SH-SY5Y (cell line): Measurements from ENCODE around the gene NNMT.

Experiments used
- GATA2 ChIP-seq: IDR thresholded peaks from 2 replicates; pipeline ENCODE4 v1.6.1; 2011; ENCODE audit warnings: mild to moderate bottlenecking, low read depth, low read length
- GATA3 ChIP-seq: IDR thresholded peaks from 2 replicates; pipeline ENCODE4 v1.6.1; 2011; ENCODE audit warnings: low read depth, mild to moderate bottlenecking, low read length, moderate library complexity

NNMT gene

DNA sequence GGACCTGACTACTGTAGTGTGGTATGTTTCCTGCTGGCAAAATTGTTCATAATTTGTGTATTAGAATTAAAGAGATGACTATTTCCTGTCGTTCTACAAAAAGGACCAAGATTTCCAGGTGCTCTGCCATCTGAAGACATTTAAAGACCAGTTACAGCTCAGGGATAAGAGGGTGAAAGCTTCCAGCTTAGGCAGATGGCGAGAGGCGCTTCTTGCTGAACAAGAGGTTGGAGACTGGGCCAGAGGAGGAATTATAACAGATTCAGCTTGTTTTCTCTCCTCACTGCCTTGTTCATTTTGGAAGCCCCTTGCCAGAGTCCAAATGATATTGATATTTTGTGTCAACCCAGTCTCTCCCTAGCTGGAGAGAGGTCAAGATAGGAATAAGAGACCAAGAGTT is 23.1 kb upstream of the NNMT start:
- no peak for TF ChIP-seq GATA2
- no peak for TF ChIP-seq GATA3

DNA sequence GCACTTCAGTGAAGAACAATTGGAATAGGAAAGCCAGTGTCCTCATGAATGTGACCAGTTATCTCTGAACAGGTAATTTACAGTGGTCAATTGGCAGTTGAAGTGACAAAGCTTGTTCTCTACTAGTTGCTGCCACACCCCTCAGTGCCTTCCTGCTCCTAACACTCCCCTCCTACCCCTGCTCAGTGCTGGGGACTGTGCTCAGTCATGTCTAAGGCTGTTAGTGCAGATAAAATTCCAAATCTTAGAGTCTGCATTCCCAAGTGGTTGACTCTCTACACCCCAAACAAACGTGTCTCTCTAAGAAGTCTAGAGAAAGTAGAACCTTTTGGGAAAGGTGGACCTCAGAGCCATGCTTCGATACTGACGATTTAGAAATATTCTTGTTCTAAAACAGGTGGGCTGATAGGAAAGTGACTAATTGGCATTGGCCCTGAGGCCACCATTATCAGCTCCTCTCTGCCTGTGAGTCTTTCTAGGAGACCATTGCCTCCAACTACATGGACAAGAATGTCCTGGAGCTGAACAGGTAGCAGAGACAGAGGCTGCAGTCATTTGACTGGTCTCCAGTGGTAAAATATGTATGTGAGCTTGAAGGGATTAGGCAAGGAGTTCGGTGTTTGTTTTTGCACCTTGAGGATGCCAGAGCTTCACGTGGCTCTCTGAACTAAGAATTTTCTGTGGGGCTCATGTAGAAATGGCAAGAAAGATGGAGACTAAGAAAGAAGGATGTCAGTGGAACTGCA is 22.1 kb upstream of the NNMT start:
- TF ChIP-seq GATA2 (no peak), GATA3 (no peak)

DNA sequence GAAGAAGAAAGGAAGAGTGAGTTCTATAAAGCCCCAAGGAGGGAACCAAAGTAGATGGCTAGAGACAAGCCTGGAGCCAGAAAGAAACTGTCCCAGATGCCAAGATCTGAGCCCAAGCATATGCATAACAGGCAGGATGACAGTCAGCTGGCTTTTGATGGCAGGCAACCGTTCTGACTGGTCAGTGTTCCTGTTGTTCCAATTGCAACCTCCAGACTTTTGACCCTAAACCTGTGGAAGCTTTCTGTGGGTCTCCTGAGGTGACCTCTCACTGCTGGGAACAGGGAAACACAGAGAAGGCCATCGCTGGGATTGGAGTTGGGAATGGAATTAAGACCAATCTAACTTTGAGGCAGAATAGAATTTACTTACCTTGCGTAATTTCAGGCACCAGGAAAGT is 21.6 kb upstream of the NNMT start:
- no peak for TF ChIP-seq GATA2
- no peak for TF ChIP-seq GATA3

DNA sequence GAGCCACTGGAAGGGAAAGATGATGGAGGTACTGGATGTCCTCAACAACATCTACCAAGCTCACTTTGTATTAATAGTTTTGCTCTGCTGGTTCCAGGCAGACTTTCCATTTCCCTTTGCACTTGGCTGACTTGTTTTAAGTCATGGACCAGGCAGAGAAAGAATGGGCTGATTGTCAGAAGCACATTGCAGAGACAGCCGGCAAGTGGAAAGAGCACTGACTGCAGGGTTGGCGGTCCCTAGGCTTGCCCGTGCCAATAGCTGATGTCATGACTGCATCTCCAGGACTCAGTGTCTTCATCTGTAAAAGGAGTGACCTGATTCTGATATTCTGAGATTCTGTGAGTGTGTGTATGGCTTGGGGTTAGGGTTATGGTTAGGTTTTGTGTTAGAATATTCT is 20.9 kb upstream of the NNMT start:
- TF ChIP-seq GATA3 (no peak), GATA2 (no peak)

DNA sequence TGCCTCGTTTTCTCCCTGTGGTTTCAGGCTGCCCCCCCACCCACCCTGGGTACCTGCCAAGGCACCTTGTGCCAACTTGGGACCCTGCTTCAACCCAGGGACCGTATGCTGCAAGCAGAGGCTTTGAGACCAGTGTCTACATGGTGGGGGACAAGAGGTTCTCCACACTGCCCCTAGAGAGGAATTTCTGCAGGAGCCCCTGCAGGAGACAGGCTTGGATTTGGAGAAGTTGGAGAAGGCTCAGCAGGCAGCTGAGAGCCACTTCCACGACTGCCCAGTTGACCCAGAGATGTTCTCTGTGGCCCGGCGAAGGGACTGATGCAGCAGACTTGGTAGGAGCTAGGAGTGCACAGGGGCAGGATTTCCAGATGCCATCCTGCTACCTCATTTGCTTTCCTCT is 20.1 kb upstream of the NNMT start:
- TF ChIP-seq GATA3 (no peak), GATA2 (no peak)

DNA sequence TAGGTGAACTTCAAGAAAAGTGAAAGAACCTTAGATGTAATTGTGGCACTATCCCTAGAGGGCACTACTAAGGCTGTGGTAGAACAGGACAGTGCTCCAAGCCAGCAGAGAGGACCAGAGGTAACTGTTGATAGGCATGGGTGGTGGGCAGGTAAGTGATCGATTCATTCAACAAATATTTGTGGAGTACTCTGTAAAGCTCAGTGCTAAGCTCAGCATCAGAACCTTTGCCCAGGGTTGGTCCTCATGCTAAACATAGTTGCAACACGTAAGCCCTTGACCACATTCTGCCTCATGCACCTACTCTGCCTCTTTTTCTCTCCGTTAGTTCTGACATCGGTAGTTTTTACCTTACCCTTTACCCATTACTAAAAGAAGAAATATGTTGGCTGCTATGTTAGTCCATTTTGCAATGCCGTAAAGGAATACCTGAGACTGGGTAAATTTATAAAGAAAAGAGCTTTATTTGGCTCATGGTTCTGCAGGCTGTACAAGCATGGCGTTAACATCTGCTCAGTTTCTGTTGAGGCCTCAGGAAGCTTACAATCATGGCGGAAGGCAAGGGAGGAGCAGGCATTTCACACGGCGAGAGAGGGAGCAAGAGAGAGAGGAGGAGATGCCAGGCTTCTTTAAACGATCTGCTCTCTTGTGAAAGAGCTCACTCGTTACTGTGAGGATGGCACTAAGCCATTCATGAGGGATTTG is 18.4 kb upstream of the NNMT start:
- no peak for TF ChIP-seq GATA2
- TF ChIP-seq GATA3, result no peak

DNA sequence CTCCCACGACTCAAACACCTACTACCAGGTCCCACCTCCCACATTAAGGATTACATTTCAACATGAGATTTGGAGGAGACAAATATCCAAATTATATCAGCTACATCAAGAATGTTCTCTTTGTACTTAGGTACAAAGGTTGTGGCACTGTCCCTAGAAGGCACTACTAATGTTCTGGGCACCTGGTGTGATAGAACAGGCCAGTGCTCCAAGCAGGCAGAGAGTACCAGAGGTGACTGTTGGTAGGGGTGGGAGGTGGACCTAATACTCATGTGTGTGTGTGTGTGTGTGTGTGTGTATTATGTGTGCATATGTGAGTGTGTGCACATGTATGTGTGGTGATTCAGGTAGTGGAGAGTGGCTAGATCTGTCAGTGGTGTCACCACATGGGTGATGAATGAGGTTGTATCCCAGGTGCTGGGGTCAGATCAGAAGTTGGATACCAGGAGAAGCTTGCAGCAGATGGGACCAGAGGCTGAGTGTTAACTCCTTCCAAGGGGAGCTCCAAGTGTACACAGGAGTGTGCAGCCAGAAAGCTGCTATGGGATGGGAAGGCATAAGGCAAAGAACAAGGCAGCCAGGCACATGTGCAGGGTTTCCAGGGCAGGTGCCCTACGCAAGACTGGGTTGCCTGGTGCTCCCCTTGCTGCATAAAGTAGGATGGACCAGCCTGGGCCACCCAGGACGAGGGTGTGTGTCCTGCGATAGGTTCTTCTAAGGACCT is 17.7 kb upstream of the NNMT start:
- TF ChIP-seq GATA3, result no peak
- TF ChIP-seq GATA2, result no peak

DNA sequence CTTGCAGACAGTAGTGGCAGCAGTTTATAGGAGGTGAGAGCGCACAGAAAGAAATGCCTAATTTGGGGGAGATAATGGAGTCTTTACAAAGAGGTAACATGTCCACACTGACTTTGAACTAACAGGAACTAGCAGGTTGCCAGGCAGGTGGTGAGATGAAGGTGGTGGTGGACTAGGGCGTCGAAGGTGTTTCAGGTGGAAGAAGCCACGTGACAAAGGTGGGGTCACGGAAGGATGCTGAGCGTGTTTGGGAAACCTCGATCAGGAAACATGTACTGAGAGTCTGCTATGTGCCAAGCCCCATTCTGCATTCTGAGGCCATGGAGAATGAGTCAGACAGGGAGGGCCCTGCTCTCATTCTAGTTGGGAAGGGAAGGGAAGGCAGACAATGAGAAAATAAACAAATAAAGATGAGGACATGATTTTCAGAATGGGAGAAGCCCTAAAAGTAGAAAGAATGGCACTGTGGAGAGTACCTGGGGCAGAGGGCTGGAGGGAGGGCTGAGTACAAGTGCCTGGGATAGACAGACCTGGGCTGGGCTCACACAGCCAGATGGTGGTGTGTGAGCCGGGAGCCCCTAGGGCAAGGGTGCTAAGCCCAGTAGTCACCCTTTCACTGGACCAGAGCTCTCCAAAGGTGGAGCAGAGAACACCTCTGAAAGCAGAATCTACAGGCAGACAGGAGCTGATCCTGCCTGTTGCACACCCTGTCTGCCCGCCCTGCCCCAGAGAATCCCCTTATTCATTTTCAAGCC is 16.2 kb upstream of the NNMT start:
- TF ChIP-seq GATA3 (no peak), GATA2 (no peak)

DNA sequence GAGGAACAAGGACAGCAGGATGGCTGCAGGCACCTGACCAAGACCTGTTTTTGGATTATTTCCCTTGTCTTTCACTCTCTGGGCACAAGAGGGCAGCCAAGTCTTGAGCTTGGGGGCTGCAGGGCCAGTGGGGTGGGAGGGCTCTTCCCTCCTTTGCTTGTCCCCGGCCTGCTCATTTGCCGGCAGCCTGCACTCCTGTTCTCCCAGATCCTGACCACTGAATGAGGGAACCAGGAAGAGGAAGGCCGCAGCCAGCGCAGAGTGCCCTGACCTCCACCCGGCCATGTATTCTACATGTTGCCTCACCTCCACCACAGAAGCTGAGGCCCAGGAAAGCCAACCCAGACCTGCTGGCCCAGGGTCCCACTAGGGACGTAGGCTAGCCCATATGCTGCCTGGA is 15.5 kb upstream of the NNMT start:
- TF ChIP-seq GATA3 (no peak), GATA2 (no peak)

DNA sequence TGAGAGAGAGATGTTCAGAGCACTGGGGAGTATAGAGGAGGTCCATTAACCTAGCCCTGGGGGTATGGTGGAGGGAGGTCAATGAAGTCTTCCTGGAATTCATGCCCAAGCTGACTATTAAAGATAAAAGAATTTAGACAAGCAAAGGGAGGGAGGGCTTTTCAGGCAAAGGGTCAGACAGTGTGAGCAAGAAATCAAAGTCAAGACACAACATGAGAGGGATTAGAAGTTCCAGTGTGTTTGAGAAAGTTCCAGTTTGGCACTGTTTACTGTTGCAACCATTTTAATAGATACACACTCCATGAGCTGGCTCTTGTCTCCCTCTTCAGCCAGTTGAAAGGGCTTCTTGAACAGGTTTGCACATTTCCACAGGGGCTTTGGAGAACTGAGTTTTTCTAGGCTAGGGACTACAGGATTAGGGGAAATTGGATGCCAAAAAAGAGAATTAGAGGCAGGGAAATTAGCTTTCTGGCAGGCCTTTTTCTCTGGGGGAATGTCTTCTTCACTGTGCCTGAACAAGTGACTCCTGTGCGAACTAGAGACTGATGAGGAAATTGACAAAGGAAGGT is 14.7 kb upstream of the NNMT start:
- no peak for TF ChIP-seq GATA2
- no peak for TF ChIP-seq GATA3

DNA sequence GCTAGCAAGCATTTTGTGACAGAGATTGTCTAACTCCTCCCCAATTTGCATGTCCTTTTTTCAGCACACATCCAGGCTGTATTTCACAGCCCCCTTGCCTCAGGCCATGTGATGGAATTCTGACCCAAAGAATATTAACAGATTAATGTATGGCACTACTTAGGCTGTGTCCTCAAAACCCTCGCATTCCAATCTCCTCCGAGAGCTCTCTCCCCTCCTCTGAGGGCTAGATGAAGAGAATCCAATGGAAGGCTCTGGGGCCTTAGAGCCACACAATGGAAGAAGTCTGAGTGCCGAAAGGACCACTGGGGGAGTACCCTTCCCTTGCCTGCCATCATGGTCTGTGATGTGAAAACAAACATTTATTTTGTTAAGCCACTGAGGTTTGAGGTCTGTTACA is 13.7 kb upstream of the NNMT start:
- TF ChIP-seq GATA2, result no peak
- TF ChIP-seq GATA3, result no peak

DNA sequence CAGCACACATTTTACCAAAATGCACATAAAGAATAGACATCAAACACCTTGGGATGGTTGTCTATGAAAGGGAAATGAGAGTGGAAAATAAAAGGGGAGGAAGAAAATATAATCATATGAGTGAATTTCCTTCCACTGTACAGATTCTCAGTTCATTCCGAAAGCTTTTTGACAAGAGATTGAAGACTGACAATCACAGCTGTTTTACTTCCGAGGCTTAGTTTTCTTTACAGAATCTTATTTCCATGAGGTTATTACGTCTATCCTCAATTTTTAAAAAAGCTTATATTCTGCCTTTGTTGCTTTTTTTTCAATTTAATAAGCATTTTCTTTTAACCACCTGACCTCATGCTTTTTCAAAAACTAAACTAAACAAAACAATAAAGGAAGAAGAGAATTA is 12.8 kb upstream of the NNMT start:
- TF ChIP-seq GATA2 (no peak), GATA3 (no peak)

DNA sequence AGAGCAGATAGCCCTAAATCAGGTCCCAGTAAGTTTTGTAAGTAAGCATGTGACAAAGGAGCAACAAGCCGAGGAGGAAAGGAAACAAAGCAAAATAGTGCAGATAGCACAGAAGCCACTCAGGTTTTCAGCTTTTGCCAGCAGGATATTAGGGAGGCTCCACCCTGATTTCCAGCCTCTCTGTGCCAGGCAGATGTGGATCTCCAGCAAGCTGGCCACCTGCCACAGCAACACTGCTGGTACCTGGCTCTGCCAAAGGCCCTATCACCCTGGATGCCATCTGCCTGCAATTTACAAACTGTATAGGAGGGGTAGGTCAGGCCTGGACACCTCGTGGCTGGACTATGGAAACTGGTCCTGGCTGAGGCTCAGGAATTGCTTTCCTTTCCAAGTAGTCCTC is 12.2 kb upstream of the NNMT start:
- TF ChIP-seq GATA3 (no peak), GATA2 (peak; percentile 58)

DNA sequence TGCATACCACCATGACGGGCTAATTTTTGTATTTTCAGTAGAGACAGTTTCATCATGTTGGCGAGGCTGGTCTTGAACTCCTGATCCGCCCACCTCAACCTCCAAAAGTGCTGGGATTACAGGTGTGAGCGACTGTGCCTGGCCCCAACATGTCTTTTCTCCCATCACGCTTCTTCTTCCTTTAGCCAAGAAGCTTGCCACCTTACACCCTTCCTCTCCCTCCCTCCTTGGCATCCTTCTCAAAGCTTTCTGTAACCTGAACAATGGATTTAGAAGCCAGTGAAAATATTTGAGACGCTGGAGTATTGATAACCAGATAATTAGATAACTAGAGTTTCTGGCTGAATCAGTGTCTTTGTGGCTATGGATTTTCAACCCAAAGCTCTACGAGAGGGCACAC is 11.3 kb upstream of the NNMT start:
- no peak for TF ChIP-seq GATA2
- no peak for TF ChIP-seq GATA3

DNA sequence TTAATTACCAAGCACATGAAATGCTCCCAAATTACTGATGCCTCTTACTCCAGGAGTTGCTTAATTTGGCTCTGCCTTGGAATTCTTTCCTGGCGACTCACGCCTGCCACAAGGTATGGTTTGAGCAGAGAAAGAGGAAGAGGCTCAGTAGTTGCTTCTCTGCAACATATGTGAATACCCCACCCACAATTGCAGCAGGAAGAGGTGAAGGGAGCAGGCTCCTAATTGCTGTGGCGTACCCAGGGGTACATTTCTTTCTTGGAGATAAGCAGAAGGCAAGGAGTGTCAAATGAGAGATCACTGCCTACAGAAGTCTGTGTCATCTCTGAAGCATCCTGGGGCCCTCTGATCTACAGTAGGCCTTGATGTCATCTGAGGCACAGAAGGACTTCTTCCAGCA is 10.6 kb upstream of the NNMT start:
- TF ChIP-seq GATA2, result no peak
- no peak for TF ChIP-seq GATA3
